DMS 273 treated with DMSO at 0.1 percent for 48 hours (cell line): Measurements from ENCODE around the gene BLZF1.
"Not testable (repeated sequence)": the region's sequence is repeated elsewhere in the genome, so short reads cannot be mapped to it uniquely, and the experiment has no call there.

Experiments used
- DNase-seq: peaks from one replicate; lab custom pipeline; 2025; lab: John Stamatoyannopoulos, UW

BLZF1 gene

DNA sequence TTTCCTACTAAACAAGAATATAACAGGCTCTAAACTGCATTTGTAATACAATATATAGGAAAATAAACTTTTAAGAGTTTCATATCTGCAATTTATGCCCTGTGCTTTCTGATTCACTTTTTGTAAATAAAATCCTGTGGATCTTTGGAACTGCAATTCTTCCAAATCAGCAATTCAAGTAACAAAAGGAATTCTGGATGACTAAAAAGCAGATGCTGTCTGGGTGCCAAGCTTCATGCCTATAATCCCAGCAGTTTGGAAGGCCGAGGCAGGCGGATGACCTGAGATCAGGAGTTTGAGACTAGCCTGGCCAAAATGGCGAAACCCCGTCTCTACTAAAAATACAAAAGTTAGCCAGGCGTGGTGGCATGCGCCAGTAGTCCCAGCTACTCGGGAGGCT, 6.7 kb upstream of the BLZF1 start:
- DNase-seq = no peak

DNA sequence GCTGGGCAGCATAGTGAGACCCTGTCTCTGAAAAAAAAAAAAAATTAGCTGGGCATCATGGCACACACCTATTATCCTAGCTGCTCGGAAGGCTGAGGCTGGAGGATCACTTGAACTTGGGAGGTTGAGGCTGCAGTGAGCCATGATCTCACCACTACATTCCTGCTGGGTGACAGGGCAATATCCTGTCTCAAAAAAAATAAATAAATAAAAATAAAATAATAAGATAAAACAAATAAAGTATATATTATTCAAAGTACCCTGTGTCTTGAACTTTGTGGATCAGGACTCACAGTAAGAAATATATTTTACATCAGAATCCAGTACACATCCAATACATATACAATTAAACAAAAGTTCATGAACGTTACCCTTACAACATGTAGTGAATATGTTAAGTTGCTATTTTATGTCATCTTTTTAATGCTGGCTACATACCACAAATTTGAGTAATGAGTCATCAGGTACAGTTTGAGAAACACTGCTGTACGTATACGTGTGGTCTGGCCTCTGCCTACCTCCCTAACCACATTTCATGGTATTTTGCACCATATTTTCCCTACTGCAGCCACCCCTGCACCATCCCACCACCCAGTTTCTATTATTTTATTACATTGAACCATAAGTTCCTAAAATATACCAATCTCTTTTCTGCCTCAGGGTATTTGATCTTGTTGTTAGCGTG, 4.8 kb upstream of the BLZF1 start:
- DNase-seq = no peak

DNA sequence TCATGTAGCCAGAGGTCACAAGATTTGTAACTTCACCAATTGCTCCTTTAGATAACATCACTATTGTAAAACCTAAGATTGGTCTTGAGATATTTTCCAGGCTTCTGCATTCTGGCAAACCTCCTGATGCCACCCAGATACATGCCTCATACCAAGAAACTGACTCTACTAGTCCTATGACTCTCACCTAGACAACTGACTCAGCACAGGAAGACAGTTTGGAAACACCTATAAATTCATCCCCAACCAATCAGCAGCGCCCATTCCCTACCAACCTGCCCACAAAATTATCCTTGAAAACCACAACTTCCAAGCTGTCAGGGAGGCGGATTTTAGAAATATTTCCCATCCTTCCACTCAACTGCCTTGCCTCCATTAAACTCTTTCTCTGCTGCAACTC, 3.0 kb upstream of the BLZF1 start:
- DNase-seq = no peak

DNA sequence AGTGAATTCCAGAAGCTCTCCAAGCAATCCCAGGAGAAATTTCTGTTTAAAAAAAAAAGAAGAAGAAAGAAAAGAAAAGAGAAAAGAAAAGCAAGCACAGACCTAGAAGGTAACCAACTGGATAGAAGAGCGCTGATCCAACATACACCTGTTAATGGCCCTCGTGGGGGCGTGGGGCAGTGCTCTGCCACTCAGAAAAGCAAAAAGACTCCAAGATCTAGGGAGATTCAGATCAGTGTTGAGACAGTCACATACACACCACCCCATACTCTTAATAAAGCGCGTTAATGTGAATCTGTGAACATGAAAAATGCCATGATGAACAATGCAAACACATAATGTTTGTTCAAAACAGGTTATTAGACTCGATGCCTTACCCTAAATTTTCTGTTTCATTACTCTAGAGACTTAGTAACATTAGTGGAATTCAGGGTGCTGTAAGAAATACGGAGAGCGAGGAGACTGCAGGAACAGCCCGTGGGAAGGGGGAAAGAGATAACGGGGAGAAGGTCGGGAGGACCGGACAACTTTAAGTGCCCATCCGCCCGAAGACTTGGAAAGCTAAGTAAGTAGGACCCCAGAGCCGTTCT, 804 bp upstream of the BLZF1 start:
- DNase-seq = no peak

DNA sequence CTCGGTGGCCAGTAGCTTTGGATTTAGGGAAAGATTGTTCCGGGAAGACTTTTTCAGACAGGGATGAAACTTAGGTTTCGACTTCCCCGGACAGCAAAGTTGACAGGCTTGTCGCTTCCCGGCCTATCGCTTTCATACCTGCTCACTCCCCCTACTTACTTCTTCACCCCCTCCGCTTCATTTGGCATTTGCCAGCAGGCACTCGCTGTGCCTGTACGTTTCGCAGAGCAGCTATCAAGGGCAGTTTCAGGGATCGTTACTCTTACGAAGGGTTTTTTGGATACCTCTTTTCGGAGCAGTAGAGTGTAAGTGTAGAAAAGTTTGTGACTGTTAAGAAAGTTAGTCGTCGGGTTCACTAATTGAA, 393 bp downstream of the BLZF1 start:
- no peak for DNase-seq

DNA sequence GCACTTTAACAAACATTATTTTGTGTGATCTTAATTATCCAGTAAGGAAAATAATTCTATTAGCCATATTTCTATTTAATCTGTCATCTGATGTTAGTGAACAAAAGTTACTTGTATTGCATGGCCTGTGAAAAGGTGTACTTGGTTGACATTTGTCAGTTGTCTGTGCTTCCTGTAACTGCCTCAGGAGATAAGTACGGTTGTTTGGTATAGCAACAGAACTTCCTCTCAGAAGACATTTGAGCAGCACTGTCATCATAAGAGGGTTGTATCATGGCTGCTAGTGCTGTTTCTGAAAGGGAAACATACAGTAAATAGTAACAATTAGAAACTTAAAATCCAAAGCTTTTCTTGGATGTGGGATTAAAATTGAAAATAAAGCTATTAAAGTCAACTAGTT, 3.4 kb downstream of the BLZF1 start:
- no peak for DNase-seq

DNA sequence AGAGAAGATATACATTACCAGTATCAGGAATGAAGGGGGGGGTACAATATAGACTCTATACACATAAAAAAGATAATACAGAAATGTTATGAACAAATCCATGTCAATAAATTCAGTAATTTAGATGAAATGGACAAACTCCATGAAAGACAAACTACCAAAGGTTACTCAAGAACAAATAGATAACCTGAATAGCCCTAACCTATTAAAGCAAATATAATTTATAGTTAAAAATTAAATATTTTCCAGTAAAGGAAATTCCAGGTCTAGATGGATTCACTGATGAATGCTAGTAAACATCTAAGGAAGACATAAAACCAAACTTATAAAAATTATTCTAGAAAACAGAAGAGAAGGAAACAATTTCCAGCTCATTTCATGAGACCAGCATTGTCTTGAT, 13.2 kb downstream of the BLZF1 start:
- DNase-seq = no peak

DNA sequence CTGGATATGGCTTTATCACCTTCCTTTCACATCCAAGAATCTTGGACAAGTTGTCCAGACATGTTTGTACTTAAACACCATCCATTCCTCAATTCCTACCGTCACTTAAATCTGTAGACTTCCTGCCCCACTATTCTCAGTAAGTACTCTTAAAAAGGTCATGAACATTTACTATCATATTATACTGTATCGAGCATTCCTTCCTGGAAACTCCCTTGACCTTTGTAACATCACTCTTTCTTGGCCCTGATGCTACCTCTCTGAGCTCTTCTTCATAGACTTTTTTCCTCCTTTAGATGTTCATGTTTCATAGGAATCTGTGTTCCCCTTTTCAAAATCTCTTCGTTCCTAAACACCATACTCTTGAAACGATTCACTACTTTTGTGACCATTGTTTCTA, 15.5 kb downstream of the BLZF1 start:
- no peak for DNase-seq

DNA sequence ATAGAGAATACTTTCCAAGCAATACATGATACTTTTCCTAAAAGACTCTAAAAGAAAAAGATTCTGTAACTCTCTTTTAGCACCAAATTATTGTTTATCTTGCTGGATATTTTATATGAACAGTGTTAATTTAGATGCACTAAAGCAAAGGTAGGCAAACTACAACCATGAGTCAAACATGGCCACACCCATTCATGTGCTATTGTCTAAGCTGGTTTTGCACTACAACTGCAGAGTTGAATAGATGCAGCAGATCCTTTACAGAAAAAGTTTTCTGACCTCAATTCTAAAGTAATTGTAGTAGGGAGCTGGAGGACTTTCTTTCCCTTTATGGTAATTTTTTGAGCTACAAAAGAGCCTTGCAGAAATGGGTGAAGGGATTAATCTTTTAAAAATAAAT, 19.4 kb downstream of the BLZF1 start:
- DNase-seq = no peak

DNA sequence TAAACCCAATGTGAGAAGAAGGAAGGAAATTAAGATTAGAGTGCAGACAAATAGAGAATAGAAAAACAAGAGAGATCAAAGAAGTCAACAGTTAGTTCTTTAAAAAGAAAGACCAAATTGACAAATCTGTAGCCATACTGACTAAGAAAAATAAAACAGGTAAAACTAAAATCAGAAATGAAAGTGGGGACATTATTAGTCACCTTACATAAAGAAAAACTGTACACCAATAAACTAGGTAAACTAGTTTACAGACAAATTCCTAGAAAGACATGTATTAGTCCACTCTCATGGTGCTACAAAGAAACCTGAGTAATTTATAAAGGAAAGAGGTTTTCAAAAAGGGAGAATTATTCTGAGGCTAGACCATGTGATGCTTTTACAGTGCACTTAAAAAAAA, 22.3 kb downstream of the BLZF1 start:
- DNase-seq = no peak

DNA sequence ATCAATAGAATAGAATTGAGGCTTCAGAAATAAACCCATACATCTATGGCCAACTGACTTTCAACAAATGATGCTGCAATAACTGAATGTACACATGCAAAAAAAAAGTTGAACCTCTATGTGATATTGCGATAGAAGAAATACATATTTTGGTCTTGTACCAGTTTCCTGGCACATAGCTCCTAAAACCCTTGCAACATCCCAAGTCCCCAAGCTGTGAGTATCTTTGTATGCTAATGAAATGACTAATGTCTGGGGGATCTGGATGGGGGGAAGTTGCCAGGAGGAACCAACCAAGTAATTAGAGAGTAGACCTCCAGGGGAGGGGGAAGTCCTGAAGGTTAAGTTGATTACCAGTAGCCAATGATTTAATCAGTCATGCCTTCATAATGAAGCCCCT, 24.4 kb downstream of the BLZF1 start:
- DNase-seq = no peak

DNA sequence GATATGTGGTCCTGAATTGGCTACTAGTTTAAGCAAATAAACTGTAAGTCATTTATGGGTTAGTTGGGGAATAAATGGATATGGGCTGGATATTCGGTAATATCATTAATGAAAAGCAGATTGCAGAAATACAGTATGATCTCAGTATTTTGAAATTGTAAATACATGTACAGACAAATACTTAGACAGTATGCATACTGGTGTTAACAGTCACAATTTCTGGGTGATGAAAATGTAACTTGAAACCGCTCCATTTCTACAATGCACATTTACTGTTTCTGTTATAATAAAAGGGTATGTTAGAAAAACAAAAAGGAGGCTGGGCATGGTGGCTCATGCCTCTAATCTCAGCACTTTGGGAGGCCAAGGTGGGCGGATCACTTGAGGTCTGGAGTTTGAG, 28.0 kb downstream of the BLZF1 start:
- no peak for DNase-seq

DNA sequence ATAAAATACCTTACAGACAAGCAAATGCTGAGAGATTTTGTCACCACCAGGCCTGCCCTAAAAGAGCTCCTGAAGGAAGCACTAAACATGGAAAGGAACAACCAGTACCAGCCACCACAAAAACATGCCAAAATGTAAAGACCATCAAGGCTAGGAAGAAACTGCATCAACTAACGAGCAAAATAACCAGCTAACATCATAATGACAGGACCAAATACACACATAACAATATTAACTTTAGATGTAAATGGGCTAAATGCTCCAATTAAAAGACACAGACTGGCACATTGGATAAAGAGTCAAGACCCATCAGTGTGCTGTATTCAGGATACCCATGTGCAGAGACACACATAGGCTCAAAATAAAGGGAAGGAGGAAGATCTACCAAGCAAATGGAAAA, 34.6 kb downstream of the BLZF1 start:
- not testable (repeated sequence) for DNase-seq

DNA sequence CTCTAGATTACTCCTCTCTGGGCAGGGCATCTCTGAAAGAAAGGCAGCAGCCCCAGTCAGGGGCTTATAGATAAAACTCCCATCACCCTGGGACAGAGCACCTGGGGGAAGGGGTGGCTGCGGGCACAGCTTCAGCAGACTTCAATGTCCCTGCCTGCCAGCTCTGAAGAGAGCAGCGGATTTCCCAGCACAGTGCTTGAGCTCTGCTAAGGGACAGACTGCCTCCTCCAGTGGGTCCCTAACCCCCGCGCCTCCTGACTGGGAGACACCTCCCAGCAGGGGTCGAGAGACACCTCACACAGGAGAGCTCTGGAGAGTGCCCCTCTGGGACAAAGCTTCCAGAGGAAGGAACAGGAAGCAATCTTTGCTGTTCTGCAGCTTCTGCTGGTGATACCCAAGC, 40.3 kb downstream of the BLZF1 start:
- not testable (repeated sequence) for DNase-seq

DNA sequence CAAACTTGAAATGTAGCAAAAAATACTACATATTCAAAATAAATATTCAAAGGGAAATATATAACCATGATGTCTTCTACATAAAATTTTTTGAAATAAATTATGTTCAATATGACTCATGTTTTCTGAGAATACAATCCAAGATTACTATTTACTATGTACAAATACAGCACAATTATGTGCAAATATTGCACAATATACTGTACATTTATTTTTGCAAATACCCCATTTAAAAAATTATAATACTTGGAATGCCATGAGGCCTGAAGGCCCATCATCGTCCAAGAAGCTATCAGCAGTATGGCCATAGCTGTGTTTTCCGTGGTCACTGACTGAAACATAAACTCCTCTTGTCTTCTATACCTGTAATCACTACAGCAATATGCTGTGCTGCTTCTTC, 47.0 kb downstream of the BLZF1 start:
- no peak for DNase-seq

DNA sequence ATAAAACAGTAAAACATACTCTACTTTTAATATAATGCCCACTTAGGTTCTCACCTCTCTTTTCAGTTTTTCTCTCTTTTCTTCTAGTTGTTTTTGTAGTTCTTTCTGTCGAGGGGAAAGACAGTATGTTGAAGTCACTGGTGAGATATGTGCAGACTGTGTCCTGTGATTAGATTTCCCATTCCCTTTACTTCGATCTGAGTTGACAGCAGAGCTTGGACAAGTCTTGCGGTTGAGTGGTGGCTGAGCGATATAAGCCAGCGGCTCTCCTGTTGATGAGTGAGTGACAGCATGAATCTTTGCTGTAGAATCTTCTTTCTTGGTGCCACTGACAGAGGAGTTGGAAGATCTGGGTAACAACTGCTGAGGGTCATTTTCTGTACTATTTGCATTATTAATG, 53.3 kb downstream of the BLZF1 start:
- DNase-seq = no peak

DNA sequence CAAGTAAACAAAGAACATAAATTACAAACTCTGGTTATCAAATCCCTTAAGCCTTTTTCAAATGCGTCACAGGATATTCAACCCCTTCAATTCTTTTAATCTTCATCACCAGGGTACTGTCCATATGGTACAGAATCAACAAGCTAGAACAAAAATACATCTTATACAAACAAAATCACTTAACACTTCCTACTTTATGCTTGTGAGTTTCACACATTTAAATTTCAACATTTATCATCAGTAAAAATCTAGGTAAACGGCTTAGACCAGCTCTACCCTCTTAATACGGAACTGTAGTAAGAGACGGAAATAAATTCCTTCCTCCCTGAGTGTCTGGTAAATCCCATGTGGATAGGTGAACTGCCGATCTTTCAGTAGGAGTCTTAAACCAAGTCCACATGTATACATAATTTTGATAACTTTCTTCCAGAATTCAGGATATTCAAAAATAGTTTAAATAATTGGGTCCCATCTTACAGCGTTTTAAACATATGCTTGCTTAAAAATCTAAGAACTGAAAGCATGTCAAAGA, 58.2 kb downstream of the BLZF1 start:
- DNase-seq = no peak

DNA sequence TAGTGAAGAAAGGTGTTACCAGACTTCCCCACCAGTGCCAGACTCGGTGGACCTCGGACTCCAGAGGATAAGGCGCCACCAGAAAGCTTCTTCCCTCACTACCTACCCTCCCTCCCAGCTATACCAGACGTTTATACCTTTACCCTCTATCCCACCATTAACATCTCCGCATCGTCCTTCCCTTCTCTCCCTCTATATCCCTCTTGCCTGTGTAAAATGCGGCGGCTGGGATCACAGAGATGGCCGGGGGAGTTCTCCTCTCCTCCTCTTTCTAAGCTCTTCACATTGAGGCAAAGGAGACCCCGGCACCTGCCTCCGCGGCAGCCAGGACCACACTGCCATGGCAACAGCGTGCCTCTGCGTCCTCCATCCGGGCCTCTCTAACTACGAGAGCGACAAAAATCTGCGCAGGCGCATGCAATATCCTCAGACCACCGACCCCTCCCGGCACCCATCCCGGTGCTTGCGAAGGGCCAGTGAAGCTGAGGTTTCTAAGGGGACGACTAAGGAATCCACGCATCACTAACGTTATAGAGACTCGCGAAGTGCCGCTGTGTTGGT, 59.2 kb downstream of the BLZF1 start, which contains the start of gene CCDC181:
CCDC181 (minus strand) TSS at position 394 of the 561 bp plus-strand sequence. CDS start 2,547 bp downstream, outside the sequence.
- DNase-seq = peak; percentile 82
